Loucy (cell line): ENCODE measurements around the gene APIP.

Experiments
- H2AFZ ChIP-seq: fragments of 200-600 bp; sonication (generic); 2 replicates; pipeline ENCODE4 v1.6.0; 2016; ENCODE audit warnings: antibody characterized with exemption, mild to moderate bottlenecking, low read length, moderate library complexity
- H3F3A ChIP-seq: fragments of 200-600 bp; 2 replicates; pipeline ENCODE4 v1.6.0; 2016; ENCODE audit warnings: antibody characterized with exemption, low read depth, mild to moderate bottlenecking
- H3K27me3 ChIP-seq: fragments of 200-600 bp; sonication (generic); 2 replicates; pipeline ENCODE4 v1.6.1; 2014; ENCODE audit warnings: low read length, mild to moderate bottlenecking; ENCODE audit not compliant: insufficient read depth, poor library complexity, severe bottlenecking
- H3K36me3 ChIP-seq: fragments of 200-600 bp; sonication (generic); 2 replicates; pipeline ENCODE4 v1.6.1; 2016; ENCODE audit warnings: low read length; ENCODE audit not compliant: insufficient read depth
- H3K4me1 ChIP-seq: fragments of 200-600 bp; sonication (generic); 2 replicates; pipeline ENCODE4 v1.5.1; 2014; ENCODE audit warnings: low read length, mild to moderate bottlenecking; ENCODE audit not compliant: insufficient read depth, poor library complexity, severe bottlenecking
- H3K4me2 ChIP-seq: fragments of 200-600 bp; sonication (generic); 2 replicates; pipeline ENCODE4 v1.6.0; 2014; ENCODE audit warnings: antibody characterized with exemption, low read length, low read depth, mild to moderate bottlenecking; ENCODE audit not compliant: poor library complexity, severe bottlenecking
- H3K4me3 ChIP-seq: fragments of 200-600 bp; sonication (generic); 2 replicates; pipeline ENCODE4 v1.5.1; 2014; ENCODE audit warnings: low read length, mild to moderate bottlenecking, mixed read lengths; ENCODE audit not compliant: poor library complexity, severe bottlenecking
- H3K79me2 ChIP-seq: fragments of 200-600 bp; sonication (generic); 2 replicates; pipeline ENCODE4 v1.6.1; 2014; ENCODE audit warnings: low read length; ENCODE audit not compliant: insufficient read depth
- H3K9ac ChIP-seq: fragments of 200-600 bp; sonication (generic); 2 replicates; pipeline ENCODE4 v1.6.0; 2014; ENCODE audit warnings: mild to moderate bottlenecking, low read depth, low read length, moderate library complexity; ENCODE audit not compliant: poor library complexity, severe bottlenecking
- H3K9me2 ChIP-seq: fragments of 200-600 bp; sonication (generic); replicated peaks from 2 replicates; pipeline ENCODE4 v1.6.1; 2016; ENCODE audit warnings: low read depth, low read length, mixed read lengths
- H3K9me3 ChIP-seq: fragments of 200-600 bp; sonication (generic); 2 replicates; pipeline ENCODE4 v1.6.1; 2014; ENCODE audit warnings: mild to moderate bottlenecking, antibody characterized with exemption, low read length, low read depth; ENCODE audit not compliant: insufficient read depth
- H4K20me1 ChIP-seq: fragments of 200-600 bp; sonication (generic); 2 replicates; pipeline ENCODE4 v1.6.0; 2014; ENCODE audit warnings: antibody characterized with exemption, low read length, mild to moderate bottlenecking; ENCODE audit not compliant: insufficient read depth, poor library complexity, severe bottlenecking
- EZH2phosphoT487 ChIP-seq: fragments of 200-600 bp; IDR thresholded peaks from 2 replicates; pipeline ENCODE4 v1.6.1; 2018; ENCODE audit warnings: antibody characterized with exemption, mild to moderate bottlenecking, moderate library complexity, borderline replicate concordance
- TF ChIP-seq, protein P1 (sequence below): fragments of 200-600 bp; sonication (generic); conservative IDR thresholded peaks from 2 replicates; pipeline ENCODE4 v1.5.1; 2014; ENCODE audit warnings: mild to moderate bottlenecking, antibody characterized with exemption, low read length

APIP gene

DNA sequence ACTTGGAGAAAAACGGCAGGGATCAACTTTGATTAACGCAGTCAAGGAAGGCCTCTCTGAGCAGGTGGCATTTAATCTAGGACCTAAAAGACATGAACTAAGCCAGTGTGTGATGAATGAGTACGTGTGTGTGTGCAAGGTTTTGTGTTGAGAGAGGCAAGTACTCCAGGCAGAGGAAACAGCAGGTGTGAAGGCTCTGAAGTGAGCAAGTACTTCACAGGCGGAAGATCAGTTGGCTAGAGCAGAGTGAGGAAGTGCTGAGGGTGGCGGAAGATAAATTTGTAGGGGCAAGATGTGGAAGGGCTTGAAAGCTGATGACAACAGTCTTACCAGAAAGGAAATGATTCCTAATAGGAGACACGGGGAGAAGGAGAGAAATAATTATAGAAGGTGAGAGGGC is 6.8 kb downstream of the APIP start:
- Histone ChIP-seq H3F3A (no peaks in the 10 kb centered on the region), H3K9me2 (no peaks in the 10 kb centered on the region), H2AFZ (no peak overlapping the region), H3K79me2 (peaks cover 59% of the 10 kb centered on the region), H3K36me3 (no peaks in the 10 kb centered on the region), H3K9ac (no peak overlapping the region), H4K20me1 (peaks cover 4% of the 10 kb centered on the region), H3K9me3 (no peaks in the 10 kb centered on the region), H3K4me1 (peaks cover 57% of the 10 kb centered on the region), H3K4me2 (peak overlapping the region; percentile 39), H3K27me3 (no peaks in the 10 kb centered on the region), H3K4me3 (no peak overlapping the region)
- no peak for TF ChIP-seq EZH2phosphoT487
- TF ChIP-seq, protein P1, sequence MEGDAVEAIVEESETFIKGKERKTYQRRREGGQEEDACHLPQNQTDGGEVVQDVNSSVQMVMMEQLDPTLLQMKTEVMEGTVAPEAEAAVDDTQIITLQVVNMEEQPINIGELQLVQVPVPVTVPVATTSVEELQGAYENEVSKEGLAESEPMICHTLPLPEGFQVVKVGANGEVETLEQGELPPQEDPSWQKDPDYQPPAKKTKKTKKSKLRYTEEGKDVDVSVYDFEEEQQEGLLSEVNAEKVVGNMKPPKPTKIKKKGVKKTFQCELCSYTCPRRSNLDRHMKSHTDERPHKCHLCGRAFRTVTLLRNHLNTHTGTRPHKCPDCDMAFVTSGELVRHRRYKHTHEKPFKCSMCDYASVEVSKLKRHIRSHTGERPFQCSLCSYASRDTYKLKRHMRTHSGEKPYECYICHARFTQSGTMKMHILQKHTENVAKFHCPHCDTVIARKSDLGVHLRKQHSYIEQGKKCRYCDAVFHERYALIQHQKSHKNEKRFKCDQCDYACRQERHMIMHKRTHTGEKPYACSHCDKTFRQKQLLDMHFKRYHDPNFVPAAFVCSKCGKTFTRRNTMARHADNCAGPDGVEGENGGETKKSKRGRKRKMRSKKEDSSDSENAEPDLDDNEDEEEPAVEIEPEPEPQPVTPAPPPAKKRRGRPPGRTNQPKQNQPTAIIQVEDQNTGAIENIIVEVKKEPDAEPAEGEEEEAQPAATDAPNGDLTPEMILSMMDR: no peak

DNA sequence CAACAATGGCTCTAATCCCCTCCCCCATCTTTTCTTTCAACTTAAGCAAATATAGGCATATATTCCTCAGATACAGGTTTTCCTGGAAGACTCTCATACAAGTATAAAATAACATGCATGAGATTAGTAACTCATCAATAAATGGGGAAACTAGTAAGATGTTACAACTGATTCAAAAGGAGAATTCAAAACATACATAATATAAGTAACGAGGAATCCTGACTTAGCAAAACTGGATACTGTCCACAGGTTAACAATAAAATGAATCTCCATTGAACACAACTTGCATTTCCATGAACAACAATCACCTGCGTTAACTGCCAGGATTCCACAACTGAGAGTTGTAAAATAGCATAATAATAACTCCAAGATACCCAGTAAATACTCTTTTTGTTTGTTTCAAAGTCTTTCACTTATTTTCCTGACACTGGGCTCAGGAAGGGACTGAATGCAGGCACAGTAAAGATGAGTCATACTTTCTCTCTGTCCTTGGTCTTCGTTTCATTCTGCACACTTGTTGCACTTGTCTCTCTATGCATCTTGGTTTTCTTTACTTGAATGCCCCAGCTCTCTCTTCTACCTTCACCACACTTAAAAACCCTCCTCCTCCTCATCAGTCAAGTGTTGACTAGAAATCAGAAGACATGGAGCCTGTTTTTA is 8.1 kb downstream of the APIP start:
- Histone ChIP-seq H4K20me1 (peaks cover 4% of the 10 kb centered on the region), H3K4me2 (peak overlapping the region; percentile 39), H3K79me2 (peaks cover 64% of the 10 kb centered on the region)

DNA sequence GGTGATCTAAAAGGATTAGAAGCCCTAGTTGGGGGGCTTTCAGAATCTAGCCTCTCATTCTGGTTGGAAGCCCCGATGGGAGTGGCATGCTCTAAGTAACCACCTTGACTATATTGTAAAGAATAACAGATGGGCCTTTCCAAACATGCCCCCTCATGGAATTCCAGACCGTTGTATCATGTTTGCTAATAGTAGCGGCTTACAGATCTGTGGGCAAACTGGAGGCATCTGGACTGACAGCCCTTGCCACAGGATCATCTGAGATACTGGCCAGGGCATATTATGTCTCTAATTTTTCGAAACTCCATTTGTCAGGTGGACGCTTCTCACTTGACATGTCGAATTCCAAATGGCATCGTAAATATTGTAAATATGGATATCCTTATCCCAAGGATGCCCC is 10.5 kb downstream of the APIP start:
- Histone ChIP-seq H3K36me3 (no peaks in the 10 kb centered on the region), H2AFZ (no peak overlapping the region)

More for the DNA sequence above, 8.1 kb downstream of the APIP start:
- Histone ChIP-seq H3K9me3 (no peaks in the 10 kb centered on the region), H3K36me3 (no peaks in the 10 kb centered on the region), H3K9me2 (no peaks in the 10 kb centered on the region), H2AFZ (no peak overlapping the region), H3K4me3 (no peak overlapping the region), H3K4me1 (peaks cover 61% of the 10 kb centered on the region), H3F3A (no peaks in the 10 kb centered on the region), H3K9ac (no peak overlapping the region), H3K27me3 (no peaks in the 10 kb centered on the region)
- TF ChIP-seq, protein P1: no peak
- no peak for TF ChIP-seq EZH2phosphoT487

More for the DNA sequence above, 10.5 kb downstream of the APIP start:
- Histone ChIP-seq H3K4me3 (no peak overlapping the region), H3K9ac (no peak overlapping the region), H3K4me2 (no peak overlapping the region), H3K9me3 (0 out of 2 replicates have a peak, but pooled peaks cover under 1% of the 10 kb centered on the region), H3F3A (no peaks in the 10 kb centered on the region), H4K20me1 (peaks cover 4% of the 10 kb centered on the region), H3K9me2 (no peaks in the 10 kb centered on the region), H3K79me2 (peaks cover 71% of the 10 kb centered on the region), H3K27me3 (no peaks in the 10 kb centered on the region), H3K4me1 (peaks cover 50% of the 10 kb centered on the region)
- no peak for TF ChIP-seq EZH2phosphoT487
- TF ChIP-seq, protein P1: no peak
